ENCODE measurements around the gene COPS7A. TPM values are rescaled to one million over a fixed set of nuclear protein-coding genes. Genes with fewer than 3 reads are reported as not detected.
A peak's percentile ranks its signal among the peaks of the same experiment; 100 is the strongest.

Gene COPS7A
- total and polyA plus RNA-seq, 9 of the 15 experiments (the other 6 are each of a cell fraction or from before 2014, with no cell fraction given): 12.7 to 36.0 (median 24.3) TPM

DNA sequence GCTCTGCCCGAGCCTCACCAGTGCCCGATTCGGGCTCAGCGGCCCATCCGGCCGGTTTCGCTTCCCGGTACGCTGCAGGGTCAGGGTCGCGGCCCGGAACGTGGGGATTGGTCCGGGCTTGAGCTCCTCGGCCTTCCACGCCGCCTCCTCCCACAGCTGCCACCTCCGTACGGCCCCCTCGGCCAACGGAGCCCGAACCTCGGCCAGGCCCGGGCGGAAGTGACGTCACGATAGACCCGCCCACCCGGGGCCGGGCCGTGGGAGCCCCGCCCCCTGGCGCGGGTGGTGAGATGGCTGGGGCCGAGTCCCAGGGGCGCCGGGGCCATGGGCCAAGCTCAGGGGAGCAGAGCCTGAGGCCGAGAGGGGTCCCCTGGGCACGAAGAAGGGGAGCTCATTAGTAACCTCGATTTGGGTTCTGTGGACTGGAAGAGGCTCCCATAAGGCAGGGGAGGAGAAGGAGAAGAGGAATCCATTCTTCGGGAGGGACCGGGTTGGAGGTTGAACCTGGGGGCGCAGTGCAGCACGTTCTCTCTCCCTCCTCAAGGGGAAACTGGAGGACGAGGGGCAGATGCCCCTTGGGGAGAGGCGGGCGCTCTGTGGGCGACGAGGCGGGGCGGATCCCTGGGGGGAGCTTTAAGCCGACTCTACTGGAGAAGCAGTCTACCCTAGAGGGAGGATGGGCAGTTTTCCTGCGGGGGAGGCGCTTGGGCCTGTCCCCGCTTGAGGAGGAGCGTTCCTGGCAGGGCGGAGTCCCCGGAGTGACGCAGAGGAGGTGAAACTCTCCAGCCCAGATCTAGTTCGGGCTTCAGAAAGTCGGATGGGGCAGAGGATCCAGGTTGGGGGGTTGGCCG is 29.3 kb downstream of the COPS7A start, which contains the start of gene MLF2 (continued):
- no peak for TF ChIP-seq BRCA1 (IDR thresholded peaks at IDR 0.05)
- TF ChIP-seq BRCA1 (CRISPR knock-in tag; IDR thresholded peaks at IDR 0.05): no peak
- TF ChIP-seq ASH1L (IDR thresholded peaks at IDR 0.05; ENCODE audit: borderline replicate concordance, low read depth, partially characterized antibody): no peak
- TF ChIP-seq RCOR1 (IDR thresholded peaks at IDR 0.05; ENCODE audit: borderline replicate concordance in 1 of 2, low read depth in 2 of 2, low read length in 2 of 2): peak in 1 of 2 experiments; percentile 60; a peak in 1 of 4 replicates
- no peak for TF ChIP-seq SLC30A9 (CRISPR knock-in tag; IDR thresholded peaks at IDR 0.05)
- TF ChIP-seq TAF7 (tag; IDR thresholded peaks at IDR 0.05): 0 out of 2 replicates have a peak, but pooled peaks have one; percentile 36
- no peak for TF ChIP-seq ZBTB17 (CRISPR knock-in tag; IDR thresholded peaks at IDR 0.05)
- TF ChIP-seq SRSF1 (IDR thresholded peaks at IDR 0.05; ENCODE audit: low read depth, low read length): no peak
- TF ChIP-seq SMC3 (conservative IDR thresholded peaks at IDR 0.05; ENCODE audit: insufficient read depth, low read depth, low read length): no peak
- no peak for TF ChIP-seq XRCC5 (IDR thresholded peaks at IDR 0.05; ENCODE audit: low read depth, low read length)
- TF ChIP-seq ESRRB (CRISPR knock-in tag; IDR thresholded peaks at IDR 0.05; ENCODE audit: borderline replicate concordance): no peak
- TF ChIP-seq MAZ (CRISPR knock-in tag; conservative IDR thresholded peaks at IDR 0.05 in 1 of 2, IDR thresholded peaks at IDR 0.05 in 1 of 2): peak; percentile 57 to 72; a peak in 3 of 4 replicates
- peak; percentile 64 for TF ChIP-seq TAF1 (IDR thresholded peaks at IDR 0.05; ENCODE audit: control insufficient read depth, extremely low read depth, insufficient read depth, low read length, severe bottlenecking)
- no peak for TF ChIP-seq COPS2 (conservative IDR thresholded peaks at IDR 0.05)
- TF ChIP-seq ZNF316 (IDR thresholded peaks at IDR 0.05): no peak
- TF ChIP-seq, protein P1, sequence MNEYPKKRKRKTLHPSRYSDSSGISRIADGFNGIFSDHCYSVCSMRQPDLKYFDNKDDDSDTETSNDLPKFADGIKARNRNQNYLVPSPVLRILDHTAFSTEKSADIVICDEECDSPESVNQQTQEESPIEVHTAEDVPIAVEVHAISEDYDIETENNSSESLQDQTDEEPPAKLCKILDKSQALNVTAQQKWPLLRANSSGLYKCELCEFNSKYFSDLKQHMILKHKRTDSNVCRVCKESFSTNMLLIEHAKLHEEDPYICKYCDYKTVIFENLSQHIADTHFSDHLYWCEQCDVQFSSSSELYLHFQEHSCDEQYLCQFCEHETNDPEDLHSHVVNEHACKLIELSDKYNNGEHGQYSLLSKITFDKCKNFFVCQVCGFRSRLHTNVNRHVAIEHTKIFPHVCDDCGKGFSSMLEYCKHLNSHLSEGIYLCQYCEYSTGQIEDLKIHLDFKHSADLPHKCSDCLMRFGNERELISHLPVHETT (CRISPR knock-in tag; conservative IDR thresholded peaks at IDR 0.05 in 1 of 2, IDR thresholded peaks at IDR 0.05 in 1 of 2): peak in 1 of 2 experiments; percentile 56; a peak in 1 of 4 replicates
- no peak for TF ChIP-seq ZNF165 (CRISPR knock-in tag; IDR thresholded peaks at IDR 0.05; ENCODE audit: borderline replicate concordance)
- TF ChIP-seq RBM17 (IDR thresholded peaks at IDR 0.05; ENCODE audit: borderline replicate concordance, low read depth, low read length): no peak
- TF ChIP-seq, protein P2, sequence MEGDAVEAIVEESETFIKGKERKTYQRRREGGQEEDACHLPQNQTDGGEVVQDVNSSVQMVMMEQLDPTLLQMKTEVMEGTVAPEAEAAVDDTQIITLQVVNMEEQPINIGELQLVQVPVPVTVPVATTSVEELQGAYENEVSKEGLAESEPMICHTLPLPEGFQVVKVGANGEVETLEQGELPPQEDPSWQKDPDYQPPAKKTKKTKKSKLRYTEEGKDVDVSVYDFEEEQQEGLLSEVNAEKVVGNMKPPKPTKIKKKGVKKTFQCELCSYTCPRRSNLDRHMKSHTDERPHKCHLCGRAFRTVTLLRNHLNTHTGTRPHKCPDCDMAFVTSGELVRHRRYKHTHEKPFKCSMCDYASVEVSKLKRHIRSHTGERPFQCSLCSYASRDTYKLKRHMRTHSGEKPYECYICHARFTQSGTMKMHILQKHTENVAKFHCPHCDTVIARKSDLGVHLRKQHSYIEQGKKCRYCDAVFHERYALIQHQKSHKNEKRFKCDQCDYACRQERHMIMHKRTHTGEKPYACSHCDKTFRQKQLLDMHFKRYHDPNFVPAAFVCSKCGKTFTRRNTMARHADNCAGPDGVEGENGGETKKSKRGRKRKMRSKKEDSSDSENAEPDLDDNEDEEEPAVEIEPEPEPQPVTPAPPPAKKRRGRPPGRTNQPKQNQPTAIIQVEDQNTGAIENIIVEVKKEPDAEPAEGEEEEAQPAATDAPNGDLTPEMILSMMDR (IDR thresholded peaks at IDR 0.05 in 2 of 3, conservative IDR thresholded peaks at IDR 0.05 in 1 of 3; ENCODE audit: insufficient read depth in 2 of 3, low read depth in 1 of 3, low read length in 3 of 3): peak in 1 of 3 experiments; percentile 93; a peak in 3 of 6 replicates
- TF ChIP-seq SMAD1 (IDR thresholded peaks at IDR 0.05; ENCODE audit: low read depth, low read length, partially characterized antibody): peak; percentile 5
- TF ChIP-seq, protein P3, sequence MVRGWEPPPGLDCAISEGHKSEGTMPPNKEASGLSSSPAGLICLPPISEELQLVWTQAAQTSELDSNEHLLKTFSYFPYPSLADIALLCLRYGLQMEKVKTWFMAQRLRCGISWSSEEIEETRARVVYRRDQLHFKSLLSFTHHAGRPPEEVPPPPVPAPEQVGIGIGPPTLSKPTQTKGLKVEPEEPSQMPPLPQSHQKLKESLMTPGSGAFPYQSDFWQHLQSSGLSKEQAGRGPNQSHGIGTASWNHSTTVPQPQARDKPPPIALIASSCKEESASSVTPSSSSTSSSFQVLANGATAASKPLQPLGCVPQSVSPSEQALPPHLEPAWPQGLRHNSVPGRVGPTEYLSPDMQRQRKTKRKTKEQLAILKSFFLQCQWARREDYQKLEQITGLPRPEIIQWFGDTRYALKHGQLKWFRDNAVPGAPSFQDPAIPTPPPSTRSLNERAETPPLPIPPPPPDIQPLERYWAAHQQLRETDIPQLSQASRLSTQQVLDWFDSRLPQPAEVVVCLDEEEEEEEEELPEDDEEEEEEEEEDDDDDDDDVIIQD (CRISPR knock-in tag; IDR thresholded peaks at IDR 0.05): no peak
- TF ChIP-seq ZNF12 (CRISPR knock-in tag; IDR thresholded peaks at IDR 0.05): no peak
- TF ChIP-seq CBX1 (IDR thresholded peaks at IDR 0.05; ENCODE audit: low read depth): peak; percentile 35; the same call in 1 of the 2 replicates

All from K562 (cell line).